ENCODE data around the gene TBC1D9B. TPM values are rescaled to one million over a fixed set of nuclear protein-coding genes. Genes with fewer than 3 reads are reported as not detected.

The TBC1D9B gene
- total and polyA plus RNA-seq, 9 of the 15 experiments (the other 6 are each of a cell fraction or from before 2014, with no cell fraction given) = 2.9 to 59.1 (median 33.5) TPM

DNA sequence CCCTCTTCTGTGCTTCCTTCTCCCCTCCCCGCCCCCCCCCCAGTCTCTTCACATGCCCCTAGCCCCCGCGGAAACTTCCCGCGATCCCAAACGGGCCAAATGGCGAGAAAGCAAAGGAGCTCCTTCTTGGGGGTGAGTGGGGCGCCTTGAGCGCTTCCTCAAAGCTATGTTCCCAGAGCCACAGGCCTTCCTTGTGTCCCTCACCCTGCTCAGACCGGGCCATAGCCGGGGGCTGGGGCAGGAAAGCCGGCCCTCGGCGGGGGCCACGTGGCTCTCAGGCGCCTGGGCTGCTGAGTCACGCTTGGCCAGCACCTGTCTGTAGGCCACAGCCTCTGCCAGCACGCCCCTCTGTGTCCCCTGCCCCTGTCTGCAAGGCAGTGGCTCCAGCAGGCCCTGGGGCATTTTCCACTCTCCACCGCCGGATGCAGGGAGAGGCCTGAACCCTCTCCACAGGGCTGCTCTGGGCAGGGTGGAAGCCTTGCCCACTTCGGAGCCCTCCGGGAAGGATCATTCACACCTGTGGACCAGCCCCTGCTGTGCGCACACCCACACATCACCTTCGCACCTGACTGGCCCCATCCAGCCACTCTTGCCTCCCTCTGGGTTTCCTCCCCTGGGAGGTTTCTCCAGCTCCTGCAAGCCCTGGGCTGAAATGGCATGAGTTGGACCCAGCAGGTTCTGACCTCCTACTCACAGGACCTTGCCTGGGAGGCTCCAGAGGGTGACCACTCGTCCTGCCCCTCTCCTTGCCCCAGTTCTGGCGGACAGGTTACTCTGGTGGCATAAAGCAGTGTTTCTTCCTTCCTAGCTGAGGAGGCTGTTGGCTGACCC is 88.2 kb downstream of the TBC1D9B start (continued):
- TF ChIP-seq, protein P1, sequence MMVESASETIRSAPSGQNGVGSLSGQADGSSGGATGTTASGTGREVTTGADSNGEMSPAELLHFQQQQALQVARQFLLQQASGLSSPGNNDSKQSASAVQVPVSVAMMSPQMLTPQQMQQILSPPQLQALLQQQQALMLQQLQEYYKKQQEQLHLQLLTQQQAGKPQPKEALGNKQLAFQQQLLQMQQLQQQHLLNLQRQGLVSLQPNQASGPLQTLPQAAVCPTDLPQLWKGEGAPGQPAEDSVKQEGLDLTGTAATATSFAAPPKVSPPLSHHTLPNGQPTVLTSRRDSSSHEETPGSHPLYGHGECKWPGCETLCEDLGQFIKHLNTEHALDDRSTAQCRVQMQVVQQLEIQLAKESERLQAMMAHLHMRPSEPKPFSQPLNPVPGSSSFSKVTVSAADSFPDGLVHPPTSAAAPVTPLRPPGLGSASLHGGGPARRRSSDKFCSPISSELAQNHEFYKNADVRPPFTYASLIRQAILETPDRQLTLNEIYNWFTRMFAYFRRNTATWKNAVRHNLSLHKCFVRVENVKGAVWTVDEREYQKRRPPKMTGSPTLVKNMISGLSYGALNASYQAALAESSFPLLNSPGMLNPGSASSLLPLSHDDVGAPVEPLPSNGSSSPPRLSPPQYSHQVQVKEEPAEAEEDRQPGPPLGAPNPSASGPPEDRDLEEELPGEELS (CRISPR knock-in tag; IDR thresholded peaks at IDR 0.05; ENCODE audit: borderline replicate concordance) = no peak
- TF ChIP-seq, protein P2, sequence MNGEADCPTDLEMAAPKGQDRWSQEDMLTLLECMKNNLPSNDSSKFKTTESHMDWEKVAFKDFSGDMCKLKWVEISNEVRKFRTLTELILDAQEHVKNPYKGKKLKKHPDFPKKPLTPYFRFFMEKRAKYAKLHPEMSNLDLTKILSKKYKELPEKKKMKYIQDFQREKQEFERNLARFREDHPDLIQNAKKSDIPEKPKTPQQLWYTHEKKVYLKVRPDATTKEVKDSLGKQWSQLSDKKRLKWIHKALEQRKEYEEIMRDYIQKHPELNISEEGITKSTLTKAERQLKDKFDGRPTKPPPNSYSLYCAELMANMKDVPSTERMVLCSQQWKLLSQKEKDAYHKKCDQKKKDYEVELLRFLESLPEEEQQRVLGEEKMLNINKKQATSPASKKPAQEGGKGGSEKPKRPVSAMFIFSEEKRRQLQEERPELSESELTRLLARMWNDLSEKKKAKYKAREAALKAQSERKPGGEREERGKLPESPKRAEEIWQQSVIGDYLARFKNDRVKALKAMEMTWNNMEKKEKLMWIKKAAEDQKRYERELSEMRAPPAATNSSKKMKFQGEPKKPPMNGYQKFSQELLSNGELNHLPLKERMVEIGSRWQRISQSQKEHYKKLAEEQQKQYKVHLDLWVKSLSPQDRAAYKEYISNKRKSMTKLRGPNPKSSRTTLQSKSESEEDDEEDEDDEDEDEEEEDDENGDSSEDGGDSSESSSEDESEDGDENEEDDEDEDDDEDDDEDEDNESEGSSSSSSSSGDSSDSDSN (IDR thresholded peaks at IDR 0.05; ENCODE audit: borderline replicate concordance in 1 of 2, low read depth in 2 of 2, low read length in 2 of 2) = peak in 1 of 2 experiments; percentile 11; a peak in 1 of 4 replicates
- TF ChIP-seq ZBTB12 (CRISPR knock-in tag; IDR thresholded peaks at IDR 0.05) (peak; percentile 56; the same call in 1 of the 2 replicates), ZNF274 (IDR thresholded peaks at IDR 0.05; ENCODE audit: borderline replicate concordance, low read depth, low read length) (no peak), ARNT (IDR thresholded peaks at IDR 0.05) (no peak), KDM1A (IDR thresholded peaks at IDR 0.05) (no peak), CHD1 (IDR thresholded peaks at IDR 0.05; ENCODE audit: low read length) (no peak), U2AF2 (optimal IDR thresholded peaks at IDR 0.05; ENCODE audit: low read depth, low read length) (no peak), ZFP36 (IDR thresholded peaks at IDR 0.05; ENCODE audit: low read depth, low read length, partially characterized antibody) (no peak), NFATC3 (IDR thresholded peaks at IDR 0.05) (no peak), ZMIZ1 (IDR thresholded peaks at IDR 0.05; ENCODE audit: low read depth in 2 of 2, low read length in 2 of 2) (no peak), ZKSCAN3 (CRISPR knock-in tag; IDR thresholded peaks at IDR 0.05) (peak; percentile 26; the same call in 1 of the 2 replicates), TCFL5 (CRISPR knock-in tag; conservative IDR thresholded peaks at IDR 0.05) (peak; percentile 48)
- TF ChIP-seq, protein P3, sequence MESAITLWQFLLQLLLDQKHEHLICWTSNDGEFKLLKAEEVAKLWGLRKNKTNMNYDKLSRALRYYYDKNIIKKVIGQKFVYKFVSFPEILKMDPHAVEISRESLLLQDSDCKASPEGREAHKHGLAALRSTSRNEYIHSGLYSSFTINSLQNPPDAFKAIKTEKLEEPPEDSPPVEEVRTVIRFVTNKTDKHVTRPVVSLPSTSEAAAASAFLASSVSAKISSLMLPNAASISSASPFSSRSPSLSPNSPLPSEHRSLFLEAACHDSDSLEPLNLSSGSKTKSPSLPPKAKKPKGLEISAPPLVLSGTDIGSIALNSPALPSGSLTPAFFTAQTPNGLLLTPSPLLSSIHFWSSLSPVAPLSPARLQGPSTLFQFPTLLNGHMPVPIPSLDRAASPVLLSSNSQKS (CRISPR knock-in tag; IDR thresholded peaks at IDR 0.05) = no peak
- TF ChIP-seq, protein P4, sequence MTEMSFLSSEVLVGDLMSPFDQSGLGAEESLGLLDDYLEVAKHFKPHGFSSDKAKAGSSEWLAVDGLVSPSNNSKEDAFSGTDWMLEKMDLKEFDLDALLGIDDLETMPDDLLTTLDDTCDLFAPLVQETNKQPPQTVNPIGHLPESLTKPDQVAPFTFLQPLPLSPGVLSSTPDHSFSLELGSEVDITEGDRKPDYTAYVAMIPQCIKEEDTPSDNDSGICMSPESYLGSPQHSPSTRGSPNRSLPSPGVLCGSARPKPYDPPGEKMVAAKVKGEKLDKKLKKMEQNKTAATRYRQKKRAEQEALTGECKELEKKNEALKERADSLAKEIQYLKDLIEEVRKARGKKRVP (CRISPR knock-in tag; IDR thresholded peaks at IDR 0.05) = peak; percentile 66; the same call in 1 of the 2 replicates

All from K562 (cell line).